Glomerular visceral epithelial cell (primary cell): ENCODE data around the gene LCN15.
"Not testable (repeated sequence)": the region's sequence is repeated elsewhere in the genome, so short reads cannot be mapped to it uniquely, and the experiment has no call there.

ENCODE experiments used
- DNase-seq: peaks from one replicate; pipeline ENCODE4 v3.0.0-alpha.2; 2016; ENCODE audit errors: extremely low spot score

The LCN15 gene

GRCh38 chr9:136794281-136794999 lies 30.1 kb upstream of the LCN15 start:
- no peak for DNase-seq

- no peak for DNase-seq
These were observed 29.0 kb upstream of the LCN15 start for GRCh38 chr9:136793086-136793946.

GRCh38 chr9:136792321-136793085 lies 28.2 kb upstream of the LCN15 start:
- DNase-seq: no peak

DNA sequence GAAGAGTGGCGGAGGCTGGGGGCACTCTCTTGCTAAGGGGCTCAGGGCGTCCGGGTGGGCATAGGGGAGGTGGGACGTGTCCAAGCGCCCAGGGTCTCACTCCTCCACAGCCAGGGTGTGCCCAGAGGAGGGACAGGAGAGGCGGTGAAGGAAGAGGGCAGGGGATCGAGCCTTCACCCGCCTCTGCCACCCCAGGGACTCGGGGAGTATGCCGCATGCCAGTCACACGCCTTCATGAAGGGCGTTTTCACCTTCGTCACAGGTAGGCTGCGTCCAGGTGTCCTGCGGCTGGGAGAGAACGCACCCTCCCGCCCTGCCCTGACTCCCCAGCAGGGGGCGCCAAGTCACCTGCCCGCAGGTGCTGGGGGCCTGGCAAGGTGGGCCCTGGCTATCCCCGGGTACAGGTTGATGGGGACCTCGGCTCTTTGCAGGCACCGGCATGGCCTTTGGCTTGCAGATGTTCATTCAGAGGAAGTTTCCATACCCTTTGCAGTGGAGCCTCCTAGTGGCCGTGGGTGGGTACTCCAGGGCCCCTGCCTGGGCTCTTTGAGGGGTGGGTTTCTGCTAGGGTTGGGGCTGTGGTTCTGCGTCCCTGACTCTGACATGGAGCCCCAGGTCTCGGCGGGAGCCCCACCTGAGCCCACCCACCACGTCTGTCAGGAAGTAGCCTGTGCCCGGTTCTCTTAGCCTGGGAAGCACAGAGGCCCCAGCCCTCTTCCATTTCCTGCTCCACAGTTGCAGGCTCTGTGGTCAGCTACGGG lies 27.4 kb upstream of the LCN15 start:
- peak; percentile 52 for DNase-seq

GRCh38 chr9:136790640-136791515 lies 26.6 kb upstream of the LCN15 start, which contains the start of gene TMEM141:
Gene TMEM141 (plus strand): TSS chr9:136791344. CDS start chr9:136791371, 27 bp downstream.
- DNase-seq: peak; percentile 100

GRCh38 chr9:136789523-136789937 lies 25.2 kb upstream of the LCN15 start:
- DNase-seq: no peak

GRCh38 chr9:136788644-136789522 lies 24.6 kb upstream of the LCN15 start:
- not testable (repeated sequence) for DNase-seq

DNA sequence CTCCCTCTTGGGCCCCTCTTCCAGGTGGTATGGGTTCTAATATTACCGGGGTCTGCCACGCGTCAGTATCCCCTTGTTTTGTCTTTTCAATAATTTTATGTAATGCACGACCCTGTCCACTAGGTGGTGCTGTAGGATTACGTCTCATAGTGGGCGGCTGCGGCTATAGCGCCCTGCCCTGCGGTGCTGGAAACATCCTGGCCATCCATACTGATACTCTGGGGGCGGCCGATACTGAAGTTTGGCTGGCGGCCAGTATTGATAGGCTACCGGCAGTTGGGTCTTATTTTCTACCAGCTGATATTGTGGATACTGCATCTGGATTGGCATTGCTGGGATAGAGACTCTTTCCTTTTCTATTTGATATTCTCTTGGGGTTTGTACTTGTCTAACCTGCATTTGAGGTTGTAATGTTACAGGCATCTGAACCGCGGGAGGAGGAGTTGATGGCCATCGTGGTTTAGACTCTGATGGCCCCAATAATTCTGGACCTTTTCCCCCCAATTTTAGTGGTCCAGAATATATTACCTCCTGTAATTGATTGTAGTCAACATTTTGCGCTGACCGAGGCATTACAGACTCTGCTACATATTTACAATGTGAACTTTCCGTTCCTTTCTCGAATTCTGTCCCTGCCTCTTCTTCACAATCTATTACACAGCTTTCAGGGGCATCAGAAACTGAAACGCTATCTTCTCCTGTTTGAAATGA lies 23.5 kb upstream of the LCN15 start:
- peak; percentile 69 for DNase-seq

GRCh38 chr9:136786983-136787382 lies 22.7 kb upstream of the LCN15 start:
- not testable (repeated sequence) for DNase-seq

- no peak for DNase-seq
These were observed 22.1 kb upstream of the LCN15 start for GRCh38 chr9:136786451-136786850.

DNA sequence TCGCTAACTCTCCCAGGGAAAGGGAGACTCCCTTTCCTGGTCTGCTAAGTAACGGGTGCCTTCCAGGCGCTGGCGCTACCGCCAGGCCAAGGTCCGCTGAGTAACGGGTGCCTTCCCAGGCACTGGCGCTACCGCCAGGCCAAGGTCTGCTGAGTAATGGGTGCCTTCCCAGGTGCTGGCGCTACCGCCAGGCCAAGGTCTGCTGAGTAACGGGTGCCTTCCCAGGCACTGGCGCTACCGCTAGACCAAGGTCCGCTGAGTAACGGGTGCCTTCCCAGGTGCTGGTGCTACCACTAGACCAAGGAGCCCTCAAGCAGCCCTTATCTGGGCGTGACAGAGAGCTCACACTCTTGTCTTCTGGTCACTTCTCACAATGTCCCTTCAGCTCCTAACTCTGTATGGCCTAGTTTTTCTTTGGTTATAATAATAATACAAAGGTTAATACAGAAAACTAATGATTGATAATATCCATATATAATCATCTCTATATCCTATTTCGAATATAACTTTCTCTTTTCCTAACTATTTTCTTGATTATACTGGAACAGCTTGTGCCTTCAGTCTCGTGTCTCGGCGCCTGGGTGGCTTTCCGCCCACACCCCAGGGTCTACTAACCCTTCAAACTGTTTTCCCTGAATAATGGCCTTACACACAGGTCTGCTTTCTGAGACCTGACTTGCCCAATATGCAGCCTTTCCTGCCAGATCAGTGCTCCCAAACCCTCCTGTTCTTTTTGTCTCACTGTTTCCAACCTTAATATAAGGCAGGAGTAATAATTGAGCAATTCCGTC lies 21.4 kb upstream of the LCN15 start:
- not testable (repeated sequence) for DNase-seq

- DNase-seq: no peak
These were observed 20.7 kb upstream of the LCN15 start for GRCh38 chr9:136784997-136785361.

DNA sequence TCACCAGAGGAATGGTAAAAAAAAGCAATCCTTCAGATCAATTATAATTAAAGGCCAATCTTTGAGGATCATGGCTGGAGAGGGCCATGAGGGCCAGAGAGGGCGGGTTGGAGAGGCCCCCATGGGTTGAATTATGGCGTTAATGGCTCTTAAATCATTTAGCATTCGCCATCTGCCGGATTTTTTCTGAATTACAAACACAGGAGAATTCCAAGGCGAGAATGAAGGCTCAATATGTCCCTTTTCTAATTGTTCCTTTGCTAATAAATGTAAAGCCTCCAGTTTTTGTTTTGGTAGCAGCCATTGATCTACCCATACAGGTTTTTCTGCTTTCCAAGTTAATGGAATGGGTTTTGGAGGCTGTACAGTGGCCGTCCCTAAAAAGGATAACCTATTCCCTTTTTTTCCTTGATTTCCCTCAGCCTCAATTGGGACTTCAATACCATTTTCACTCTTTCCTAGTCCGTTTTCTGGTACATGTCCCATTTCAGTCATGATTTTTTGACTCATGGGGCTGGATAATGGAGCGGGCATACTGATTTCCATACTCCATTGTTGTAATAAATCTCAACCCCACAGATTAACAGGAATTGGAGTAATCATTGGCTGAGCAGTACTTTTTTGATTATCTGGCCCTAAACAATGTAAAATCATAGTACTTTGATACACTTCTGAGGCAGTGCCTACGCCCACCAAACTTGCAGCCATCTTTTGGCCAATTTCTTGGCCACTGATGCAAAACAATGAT lies 20.1 kb upstream of the LCN15 start:
- no peak for DNase-seq

DNA sequence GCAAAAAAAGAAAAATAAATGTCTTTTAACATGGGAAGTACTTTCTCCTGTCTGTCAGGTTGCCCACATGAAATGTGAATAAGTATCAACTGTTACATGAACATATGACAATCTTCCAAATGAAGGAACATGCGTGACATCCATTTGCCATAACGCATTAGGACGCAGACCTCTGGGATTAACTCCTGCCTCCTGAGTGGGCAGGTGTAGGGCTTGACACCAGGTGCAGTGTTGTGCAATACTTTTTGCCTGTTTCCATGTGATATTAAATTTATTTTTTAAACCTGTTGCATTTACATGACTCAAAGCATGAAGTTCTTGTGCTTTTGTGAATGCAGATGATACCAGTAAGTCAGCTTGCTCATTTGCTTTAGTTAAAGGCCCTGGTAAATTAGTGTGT lies 18.1 kb upstream of the LCN15 start:
- DNase-seq: no peak

GRCh38 chr9:136779808-136780207 lies 15.5 kb upstream of the LCN15 start:
- no peak for DNase-seq

- no peak for DNase-seq
These were observed 13.0 kb upstream of the LCN15 start for GRCh38 chr9:136777359-136777758.

GRCh38 chr9:136776947-136777346 lies 12.6 kb upstream of the LCN15 start:
- no peak for DNase-seq
